Activated B cell treated with CpG ODN at 0.5 μM for 24 hours (primary cell): ENCODE measurements around the gene ZBTB32. TPM values are rescaled to one million over a fixed set of nuclear protein-coding genes. Genes with fewer than 3 reads are reported as not detected.
A peak's percentile ranks its signal among the peaks of the same experiment; 100 is the strongest.

Source experiments
- ATAC-seq: fragments of 200-7000 bp; cut with Tn5 transposase; one replicate; pipeline ENCODE4 v1.10.0; 2021; ENCODE audit warnings: low read depth, mild to moderate bottlenecking, moderate library complexity
- CTCF ChIA-PET: fragments of 350-600 bp; sonication (Branson Sonifier 250); formaldehyde crosslinking; loops from one replicate; lab custom pipeline; 2021; ENCODE audit warnings: antibody characterized with exemption; lab: Charles Lee
- POLR2A ChIA-PET: fragments of 350-600 bp; sonication (Branson Sonifier 250); formaldehyde crosslinking; loops from one replicate; lab custom pipeline; 2021; ENCODE audit warnings: antibody characterized with exemption; lab: Charles Lee
- DNase-seq: peaks from one replicate; pipeline ENCODE4 v3.0.0; 2022
- H3K27ac Mint-ChIP-seq: one replicate; pipeline ENCODE4 v1.8.0; 2020; ENCODE audit warnings: mixed read lengths
- H3K27me3 Mint-ChIP-seq: one replicate; pipeline ENCODE4 v1.8.0; 2021; ENCODE audit warnings: mixed read lengths
- H3K36me3 Mint-ChIP-seq: one replicate; pipeline ENCODE4 v1.8.0; 2021; ENCODE audit warnings: low read depth, mixed read lengths
- H3K4me1 Mint-ChIP-seq: one replicate; pipeline ENCODE4 v1.8.0; 2021; ENCODE audit warnings: mixed read lengths
- H3K4me3 Mint-ChIP-seq: one replicate; pipeline ENCODE4 v1.8.0; 2020; ENCODE audit warnings: mild to moderate bottlenecking, mixed read lengths
- H3K9me3 Mint-ChIP-seq: one replicate; pipeline ENCODE4 v1.8.0; 2020; ENCODE audit warnings: mixed read lengths
- CTCF ChIP-seq: fragments of 200-600 bp; IDR thresholded peaks from one replicate; pipeline ENCODE4 v1.8.0; 2022; ENCODE audit warnings: antibody characterized with exemption, mild to moderate bottlenecking
- intact Hi-C: fragments of 100-400 bp; cut with micrococcal nuclease; formaldehyde crosslinking; loops from one replicate; pipeline ENCODE4 v1.15.1; 2024
- total RNA-seq: library from RNA; stranded (reverse); gene quantifications from 2 replicates; pipeline ENCODE4 v1.2.3, GENCODE V29; 2022

Gene ZBTB32
- total RNA-seq, 1 donor from 2014 or later: 21.4 TPM

GRCh38 chr19:35713506-35713850, 9.1 kb downstream of the ZBTB32 start:
- peaks cover 68% of the 10 kb centered on the region for H3K4me1 Mint-ChIP-seq
- ATAC-seq (no peak), DNase-seq (no peak)
- CTCF ChIA-PET: interaction anchor here (5.7 kb wide), 1 partner anchor 17 kb away, joined by 57 read pairs; no protein-coding TSS in a partner anchor
- H3K36me3 Mint-ChIP-seq: peaks cover 7% of the 10 kb centered on the region
- POLR2A ChIA-PET: interaction anchor here (0.6 to 7.2 kb wide), 7 partner anchors 14 to 103 kb away, joined by 5 to 238 read pairs (median 7); partner anchors contain the start of genes COX6B1, IGFLR1, LIN37 and PSENEN
- no peaks in the 10 kb centered on the region for H3K27me3 Mint-ChIP-seq
- intact Hi-C loops: loop anchor here (5.0 to 10.0 kb wide), 2 partner anchors 366 to 389 kb away; partner anchors contain the start of genes CD22 and FFAR1
- H3K4me3 Mint-ChIP-seq: peak overlapping the region; percentile 93
- no peak for TF ChIP-seq CTCF
- H3K27ac Mint-ChIP-seq: peak overlapping the region; percentile 96
- no peaks in the 10 kb centered on the region for H3K9me3 Mint-ChIP-seq

GRCh38 chr19:35713904-35714495, 9.6 kb downstream of the ZBTB32 start:
- no peaks in the 10 kb centered on the region for H3K9me3 Mint-ChIP-seq

DNA sequence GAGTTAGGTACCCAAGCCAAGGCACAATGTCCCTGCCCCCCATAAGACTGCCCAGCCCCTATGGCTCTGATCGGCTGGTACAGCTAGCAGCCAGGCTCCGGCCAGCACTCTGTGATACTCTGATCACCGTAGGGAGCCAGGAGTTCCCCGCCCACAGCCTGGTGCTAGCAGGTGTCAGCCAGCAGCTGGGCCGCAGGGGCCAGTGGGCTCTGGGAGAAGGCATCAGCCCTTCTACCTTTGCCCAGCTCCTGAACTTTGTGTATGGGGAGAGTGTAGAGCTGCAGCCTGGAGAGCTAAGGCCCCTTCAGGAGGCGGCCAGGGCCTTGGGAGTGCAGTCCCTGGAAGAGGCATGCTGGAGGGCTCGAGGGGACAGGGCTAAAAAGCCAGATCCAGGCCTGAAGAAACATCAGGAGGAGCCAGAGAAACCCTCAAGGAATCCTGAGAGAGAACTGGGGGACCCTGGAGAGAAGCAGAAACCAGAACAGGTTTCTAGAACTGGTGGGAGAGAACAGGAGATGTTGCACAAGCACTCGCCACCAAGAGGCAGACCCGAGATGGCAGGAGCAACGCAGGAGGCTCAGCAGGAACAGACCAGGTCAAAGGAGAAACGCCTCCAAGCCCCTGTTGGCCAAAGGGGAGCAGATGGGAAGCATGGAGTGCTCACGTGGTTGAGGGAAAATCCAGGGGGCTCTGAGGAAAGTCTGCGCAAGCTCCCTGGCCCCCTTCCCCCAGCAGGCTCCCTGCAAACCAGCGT, 10.4 kb downstream of the ZBTB32 start:
- CTCF ChIA-PET: interaction anchor here (1.4 to 5.7 kb wide), 3 partner anchors 13 to 22 kb away, joined by 5 to 57 read pairs (median 6); no protein-coding TSS in a partner anchor
- peaks cover 11% of the 10 kb centered on the region for H3K36me3 Mint-ChIP-seq
- H3K4me3 Mint-ChIP-seq: peak overlapping the region; percentile 93
- POLR2A ChIA-PET: interaction anchor here (0.6 to 7.2 kb wide), 6 partner anchors 16 to 107 kb away, joined by 5 to 238 read pairs (median 18); partner anchors contain the start of genes COX6B1, IGFLR1, PSENEN and U2AF1L4
- no peaks in the 10 kb centered on the region for H3K27me3 Mint-ChIP-seq
- TF ChIP-seq CTCF: no peak
- DNase-seq (no peak), ATAC-seq (no peak)
- intact Hi-C loops: loop anchor here (5.0 to 10.0 kb wide), 2 partner anchors 367 to 390 kb away; partner anchors contain the start of genes CD22 and FFAR1
- H3K27ac Mint-ChIP-seq: peak overlapping the region; percentile 97
- peaks cover 80% of the 10 kb centered on the region for H3K4me1 Mint-ChIP-seq
- no peaks in the 10 kb centered on the region for H3K9me3 Mint-ChIP-seq

More at GRCh38 chr19:35713904-35714495, 9.6 kb downstream of the ZBTB32 start:
- intact Hi-C loops: loop anchor here (5.0 to 10.0 kb wide), 2 partner anchors 367 to 389 kb away; partner anchors contain the start of genes CD22 and FFAR1
- ChIA-PET CTCF (interaction anchor here (1.4 to 5.7 kb wide), 3 partner anchors 12 to 21 kb away, joined by 5 to 57 read pairs (median 6); no protein-coding TSS in a partner anchor), POLR2A (interaction anchor here (1.7 to 7.2 kb wide), 5 partner anchors 15 to 66 kb away, joined by 5 to 238 read pairs (median 29); partner anchors contain the start of genes COX6B1, IGFLR1, LIN37 and PSENEN)
- no peak for ATAC-seq
- no peak for DNase-seq
- peaks cover 7% of the 10 kb centered on the region for H3K36me3 Mint-ChIP-seq
- peak overlapping the region; percentile 93 for H3K4me3 Mint-ChIP-seq
- H3K27me3 Mint-ChIP-seq: no peaks in the 10 kb centered on the region
- H3K27ac Mint-ChIP-seq: peak overlapping the region; percentile 96
- no peak for TF ChIP-seq CTCF
- peaks cover 74% of the 10 kb centered on the region for H3K4me1 Mint-ChIP-seq

DNA sequence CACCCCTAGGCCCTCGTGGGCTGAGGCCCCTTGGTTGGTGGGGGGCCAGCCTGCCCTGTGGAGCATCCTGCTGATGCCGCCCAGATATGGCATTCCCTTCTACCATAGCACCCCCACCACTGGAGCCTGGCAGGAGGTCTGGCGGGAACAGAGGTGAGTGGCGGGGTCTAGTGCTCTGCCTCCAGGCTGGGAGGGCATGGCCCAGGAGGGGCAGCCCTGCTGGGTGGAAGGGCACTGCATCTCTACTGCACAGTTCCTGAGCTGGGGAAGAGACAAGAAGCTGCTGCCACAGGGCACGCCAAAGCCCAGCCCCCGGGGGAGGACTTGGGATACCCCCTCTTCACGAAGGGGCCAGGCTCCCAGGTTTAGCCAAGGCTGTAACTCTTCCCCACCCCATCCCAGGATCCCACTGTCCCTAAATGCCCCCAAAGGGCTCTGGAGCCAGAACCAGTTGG, 11.0 kb downstream of the ZBTB32 start:
- Mint-ChIP-seq H3K36me3 (peaks cover 13% of the 10 kb centered on the region), H3K27ac (peak overlapping the region; percentile 97), H3K4me1 (peaks cover 79% of the 10 kb centered on the region), H3K27me3 (no peaks in the 10 kb centered on the region), H3K4me3 (peak overlapping the region; percentile 93), H3K9me3 (no peaks in the 10 kb centered on the region)
- POLR2A ChIA-PET: interaction anchor here (1.7 to 7.2 kb wide), 4 partner anchors 16 to 67 kb away, joined by 5 to 238 read pairs (median 42); partner anchors contain the start of genes COX6B1, IGFLR1, PSENEN and U2AF1L4
- DNase-seq (no peak), ATAC-seq (no peak)
- CTCF ChIA-PET: interaction anchor here (1.4 to 5.7 kb wide), 4 partner anchors 13 to 23 kb away, joined by 5 to 57 read pairs (median 6); no protein-coding TSS in a partner anchor
- no peak for TF ChIP-seq CTCF
- intact Hi-C loops: loop anchor here (10.0 kb wide), 1 partner anchor 391 kb away; the partner anchor contains the start of gene CD22
